H1 (cell line): ENCODE results near the gene TAAR1. TPM values are rescaled to one million over a fixed set of nuclear protein-coding genes. Genes with fewer than 3 reads are reported as not detected.

ENCODE experiments used
- CTCF ChIA-PET: fragments of 300-600 bp; sonication (Branson Sonifier 250); formaldehyde crosslinking; loops from one replicate; lab custom pipeline; 2021; ENCODE audit not compliant: partially characterized antibody; lab: Charles Lee
- POLR2A ChIA-PET: fragments of 300-600 bp; sonication (Branson Sonifier 250); formaldehyde crosslinking; loops from one replicate; lab custom pipeline; 2021; ENCODE audit warnings: inconsistent platforms; ENCODE audit not compliant: partially characterized antibody; lab: Charles Lee
- DNase-seq, 2 experiments: peaks; one replicate each; pipeline versions ENCODE4 v3.0.0 to v3.0.0-alpha.2; 2010 to 2022; ENCODE audit warnings: low spot score in 2 of 2, low read depth in 1 of 2, mixed read lengths in 1 of 2
- FAIRE-seq: peaks from 2 replicates; lab custom pipeline; 2011; peaks lifted over from hg19 to GRCh38; lab: Jason Lieb, UNC
- H2AFZ ChIP-seq: 2 replicates; pipeline ENCODE4 v1.8.1; 2012; ENCODE audit warnings: low read length, inconsistent platforms
- H2AK5ac ChIP-seq: 2 replicates; pipeline ENCODE4 v1.6.1; 2013; ENCODE audit warnings: low read depth, low read length
- H2BK120ac ChIP-seq: replicated peaks from 2 replicates; pipeline ENCODE3; 2013; ENCODE audit warnings: low read depth, low read length, inconsistent platforms
- H2BK12ac ChIP-seq: 2 replicates; pipeline ENCODE4 v1.6.1; 2013; ENCODE audit warnings: low read depth, low read length
- H2BK15ac ChIP-seq: 2 replicates; pipeline ENCODE4 v1.6.1; 2013; ENCODE audit warnings: low read length
- H2BK20ac ChIP-seq: 2 replicates; pipeline ENCODE4 v1.6.1; 2013; ENCODE audit warnings: low read length
- H2BK5ac ChIP-seq: 2 replicates; pipeline ENCODE4 v1.6.1; 2013; ENCODE audit warnings: low read depth, low read length
- H3K14ac ChIP-seq: 2 replicates; pipeline ENCODE4 v1.6.1; 2013; ENCODE audit warnings: inconsistent platforms; ENCODE audit not compliant: insufficient read length
- H3K18ac ChIP-seq: 2 replicates; pipeline ENCODE4 v1.6.1; 2013; ENCODE audit warnings: low read length; ENCODE audit errors: extremely low read depth
- H3K23ac ChIP-seq: 2 replicates; pipeline ENCODE4 v1.6.1; 2013; ENCODE audit warnings: inconsistent platforms; ENCODE audit not compliant: insufficient read length
- H3K23me2 ChIP-seq: 2 replicates; pipeline ENCODE4 v1.6.1; 2013; ENCODE audit warnings: low read depth, low read length
- H3K27ac ChIP-seq: 2 replicates; pipeline ENCODE4 v1.6.1; 2011; ENCODE audit warnings: low read depth, low read length, inconsistent platforms
- H3K27me3 ChIP-seq, 4 experiments: replicated peaks in 1 of 4; 1 replicate in 1 of 4; 2 replicates in 3 of 4; pipeline versions ENCODE4 v1.6.1 to v1.8.1; 2011 to 2013; ENCODE audit warnings: low read length in 3 of 4, mild to moderate bottlenecking in 3 of 4, inconsistent platforms in 2 of 4, mixed read lengths in 2 of 4, moderate library complexity in 1 of 4; ENCODE audit not compliant: control insufficient read depth in 3 of 4, insufficient read depth in 3 of 4; ENCODE audit errors: extremely low read depth in 1 of 4
- H3K36me3 ChIP-seq, 4 experiments: 2 replicates each; pipeline versions ENCODE4 v1.6.1 to v1.8.1; 2011 to 2013; ENCODE audit warnings: mild to moderate bottlenecking in 4 of 4, low read length in 3 of 4, moderate library complexity in 2 of 4, control low read depth in 1 of 4, inconsistent platforms in 1 of 4; ENCODE audit not compliant: insufficient read depth in 4 of 4, control insufficient read depth in 2 of 4
- H3K4ac ChIP-seq: replicated peaks from 2 replicates; pipeline ENCODE3; 2013; ENCODE audit warnings: low read length, low read depth, mixed read lengths, inconsistent platforms; ENCODE audit not compliant: insufficient read length
- H3K4me1 ChIP-seq, 4 experiments: replicated peaks in 1 of 4; 1 replicate in 1 of 4; 2 replicates in 3 of 4; pipeline versions ENCODE4 v1.6.1 to v1.8.1; 2011 to 2013; ENCODE audit warnings: low read length in 3 of 4, inconsistent platforms in 2 of 4, mixed read lengths in 1 of 4; ENCODE audit not compliant: insufficient read depth in 4 of 4, control insufficient read depth in 3 of 4
- H3K4me2 ChIP-seq, 2 experiments: 2 replicates each; pipeline versions ENCODE4 v1.6.1 to v1.8.1; 2011 to 2013; ENCODE audit warnings: low read depth in 2 of 2, low read length in 2 of 2, control low read depth in 1 of 2, inconsistent platforms in 1 of 2, mild to moderate bottlenecking in 1 of 2; ENCODE audit not compliant: insufficient read depth in 1 of 2
- H3K4me3 ChIP-seq, 4 experiments: fragments of 200-600, 300-600 bp in 1 of 4; sonication (generic), shearing (Covaris generic), sonication (Bioruptor Twin) in 1 of 4; 2 replicates each; pipeline versions ENCODE4 v1.5.1 to v1.8.1; 2011 to 2016; ENCODE audit warnings: low read length in 4 of 4, low read depth in 3 of 4, control low read depth in 2 of 4, inconsistent platforms in 2 of 4, mild to moderate bottlenecking in 2 of 4, mixed read lengths in 1 of 4, moderate library complexity in 1 of 4; ENCODE audit not compliant: insufficient read depth in 2 of 4; ENCODE audit errors: extremely low read depth in 1 of 4
- H3K56ac ChIP-seq: replicated peaks from 2 replicates; pipeline ENCODE3; 2013; ENCODE audit warnings: low read depth, mild to moderate bottlenecking, mixed read lengths, low read length, inconsistent platforms; ENCODE audit not compliant: insufficient read length
- H3K79me1 ChIP-seq: 2 replicates; pipeline ENCODE4 v1.6.1; 2013; ENCODE audit warnings: low read depth, low read length, control low read depth
- H3K79me2 ChIP-seq, 2 experiments: 2 replicates each; pipeline versions ENCODE4 v1.6.1 to v1.8.1; 2012 to 2013; ENCODE audit warnings: low read length in 2 of 2, mild to moderate bottlenecking in 2 of 2, inconsistent platforms in 1 of 2; ENCODE audit not compliant: insufficient read depth in 2 of 2, control insufficient read depth in 1 of 2
- H3K9ac ChIP-seq, 4 experiments: replicated peaks in 1 of 4; 1 replicate in 1 of 4; 2 replicates in 3 of 4; pipeline versions ENCODE4 v1.6.1 to v1.8.1; 2011 to 2013; ENCODE audit warnings: low read depth in 3 of 4, low read length in 3 of 4, control low read depth in 2 of 4, mild to moderate bottlenecking in 2 of 4, moderate library complexity in 2 of 4, inconsistent platforms in 1 of 4; ENCODE audit errors: extremely low read depth in 1 of 4
- H3K9me3 ChIP-seq, 2 experiments: 2 replicates each; pipeline versions ENCODE4 v1.6.1 to v1.8.1; 2012 to 2013; ENCODE audit warnings: mild to moderate bottlenecking in 2 of 2, moderate library complexity in 2 of 2, control low read depth in 1 of 2, inconsistent platforms in 1 of 2, low read depth in 1 of 2, low read length in 1 of 2, mixed read lengths in 1 of 2; ENCODE audit not compliant: insufficient read depth in 2 of 2
- H4K20me1 ChIP-seq, 2 experiments: replicated peaks in 1 of 2; 2 replicates each; pipeline versions ENCODE3 to v1.8.1; 2011 to 2013; ENCODE audit warnings: inconsistent platforms in 2 of 2, low read length in 2 of 2, mild to moderate bottlenecking in 1 of 2; ENCODE audit not compliant: insufficient read depth in 2 of 2, control insufficient read depth in 1 of 2
- H4K5ac ChIP-seq: 2 replicates; pipeline ENCODE4 v1.6.1; 2013; ENCODE audit warnings: low read length, low read depth, mixed read lengths, inconsistent platforms; ENCODE audit not compliant: insufficient read length
- H4K8ac ChIP-seq: 2 replicates; pipeline ENCODE4 v1.8.0; 2013; ENCODE audit warnings: mild to moderate bottlenecking, moderate library complexity, low read length, inconsistent platforms; ENCODE audit not compliant: insufficient read depth; ENCODE audit errors: extremely low read depth
- H4K91ac ChIP-seq: replicated peaks from 2 replicates; pipeline ENCODE3; 2013; ENCODE audit warnings: low read length, mixed read lengths, inconsistent platforms; ENCODE audit not compliant: insufficient read length
- ASH2L ChIP-seq: fragments of 200-600, 300-600 bp; sonication (generic); IDR thresholded peaks from one replicate; pipeline ENCODE4 v1.7.1; 2017; ENCODE audit warnings: low read length
- BACH1 ChIP-seq: IDR thresholded peaks from 2 replicates; pipeline ENCODE4 v1.6.1; 2012; ENCODE audit warnings: low read length, improper control_type of control experiment
- BCL11A ChIP-seq, 2 experiments: IDR thresholded peaks; one replicate each; pipeline ENCODE4 v1.6.1; 2011; ENCODE audit warnings: low read depth in 2 of 2, low read length in 2 of 2, mild to moderate bottlenecking in 2 of 2
- CHD1 ChIP-seq: IDR thresholded peaks from 2 replicates; pipeline ENCODE4 v1.6.1; 2012; ENCODE audit warnings: low read depth, low read length, improper control_type of control experiment
- CTBP2 ChIP-seq: IDR thresholded peaks from 2 replicates; pipeline ENCODE4 v1.7.0; 2011; ENCODE audit warnings: borderline replicate concordance, mild to moderate bottlenecking, moderate library complexity, mixed read lengths, low read length; ENCODE audit not compliant: insufficient read depth, insufficient read length
- EP300 ChIP-seq, 2 experiments: IDR thresholded peaks; 1 replicate in 1 of 2; 2 replicates in 1 of 2; pipeline ENCODE4 v1.6.1; 2011 to 2012; ENCODE audit warnings: low read depth in 2 of 2, low read length in 2 of 2, mild to moderate bottlenecking in 2 of 2, borderline replicate concordance in 1 of 2, inconsistent platforms in 1 of 2, moderate library complexity in 1 of 2
- GTF2F1 ChIP-seq: IDR thresholded peaks from 2 replicates; pipeline ENCODE4 v1.6.1; 2012; ENCODE audit warnings: low read depth, low read length, improper control_type of control experiment, borderline replicate concordance
- HDAC2 ChIP-seq, 2 experiments: fragments of 300-600 bp in 1 of 2; sonication (generic) in 1 of 2; IDR thresholded peaks; 2 replicates each; pipeline ENCODE4 v1.6.1; 2011 to 2012; ENCODE audit warnings: low read depth in 2 of 2, low read length in 2 of 2, mild to moderate bottlenecking in 2 of 2, moderate library complexity in 2 of 2, borderline replicate concordance in 1 of 2, inconsistent platforms in 1 of 2
- KDM5A ChIP-seq: fragments of 200-600 bp; IDR thresholded peaks from 2 replicates; pipeline ENCODE4 v1.7.1; 2012; ENCODE audit warnings: mild to moderate bottlenecking, low read length, inconsistent platforms, mixed read lengths
- POLR2AphosphoS5 ChIP-seq: IDR thresholded peaks from 2 replicates; pipeline ENCODE4 v1.6.1; 2011; ENCODE audit warnings: low read depth, low read length
- RBBP5 ChIP-seq: IDR thresholded peaks from 2 replicates; pipeline ENCODE4 v1.7.1; 2012; ENCODE audit warnings: low read depth, mild to moderate bottlenecking, inconsistent platforms, low read length, moderate library complexity, borderline replicate concordance
- SAP30 ChIP-seq: fragments of 300-600 bp; sonication (generic); IDR thresholded peaks from 2 replicates; pipeline ENCODE4 v1.7.1; 2012; ENCODE audit warnings: low read length, moderate library complexity, mild to moderate bottlenecking, inconsistent platforms; ENCODE audit not compliant: insufficient read depth, insufficient replicate concordance
- SP1 ChIP-seq: IDR thresholded peaks from 2 replicates; pipeline ENCODE4 v1.6.1; 2011; ENCODE audit warnings: low read depth, low read length
- WGBS, 2 experiments: shearing (Covaris generic) in 1 of 2; methylation state at CpG; one replicate each; pipeline versions ENCODE4 v1.1.6 to v1.1.7; 2013 to 2015; ENCODE audit warnings: low lambda C conversion rate in 2 of 2, mixed read lengths in 2 of 2, inconsistent platforms in 1 of 2, low coverage in 1 of 2, missing lambda C conversion rate in 1 of 2; ENCODE audit not compliant: insufficient replicate concordance in 2 of 2, insufficient coverage in 1 of 2, insufficient read length in 1 of 2; ENCODE audit errors: extremely low coverage in 1 of 2, missing lambda C conversion rate in 1 of 2; 5-methylcytosine and 5-hydroxymethylcytosine counted together
- polyA plus RNA-seq, 7 experiments: library from polyadenylated mRNA; depleted of rRNA in 3 of 7; stranded (reverse) in 5 of 7; unstranded in 2 of 7; fragments of >200 nt in 5 of 7; fragments of 200-250 nt in 2 of 7; gene quantifications; 1 replicate in 5 of 7; 2 replicates in 1 of 7; 4 replicates in 1 of 7; pipeline versions ENCODE4 v1.2.1 to v1.2.3, GENCODE V29; 2011 to 2013; ENCODE audit warnings: missing spikeins in 2 of 7, mixed read lengths in 2 of 7
- total RNA-seq: library from RNA; stranded (reverse); fragmentation: NEBNext Ultra II Directional; extraction: Animal tissue kit (Norgen Biotek cat#: 25700); gene quantifications from 2 replicates; pipeline ENCODE4 v1.2.1, GENCODE V29; 2021

Gene TAAR1
- total and polyA plus RNA-seq, 2 of the 8 experiments (the other 6 are each of a cell fraction or from before 2014, with no cell fraction given) = not detected

DNA sequence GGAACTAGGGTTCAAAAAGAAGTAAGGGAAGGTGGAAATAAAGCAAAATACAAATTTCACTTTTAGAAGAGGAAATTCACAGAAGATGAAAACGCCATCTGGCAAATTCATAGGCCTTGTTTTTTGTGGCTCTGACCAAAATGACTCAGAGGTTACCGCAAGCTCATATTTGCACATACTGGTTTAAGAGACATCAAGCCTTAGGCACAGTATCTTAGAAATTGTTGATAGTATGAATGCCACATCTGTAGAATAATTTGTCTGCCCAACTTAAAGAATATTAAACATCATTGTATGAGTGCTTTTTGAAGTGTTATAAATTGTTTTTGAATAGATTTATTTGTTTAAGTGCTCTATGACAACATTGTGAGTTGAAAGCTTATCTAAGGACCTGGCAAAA is 10.6 kb downstream of the TAAR1 start:
- Histone ChIP-seq H3K27me3 (no peaks in the 10 kb centered on the region), H2BK120ac (no peak overlapping the region), H3K4me2 (no peak overlapping the region), H2BK20ac (no peak overlapping the region), H3K4ac (no peak overlapping the region), H4K8ac (no peak overlapping the region), H4K20me1 (no peaks in the 10 kb centered on the region), H2AK5ac (no peak overlapping the region), H2AFZ (no peak overlapping the region), H3K18ac (no peak overlapping the region), H2BK5ac (no peak overlapping the region), H2BK15ac (no peak overlapping the region), H3K27ac (no peak overlapping the region), H3K9me3 (no peaks in the 10 kb centered on the region), H2BK12ac (no peak overlapping the region), H3K14ac (no peak overlapping the region), H4K5ac (no peak overlapping the region), H3K4me1 (no peaks in the 10 kb centered on the region), H3K9ac (no peak overlapping the region), H3K56ac (no peak overlapping the region), H3K23me2 (no peaks in the 10 kb centered on the region; the same call in 1 of the 2 replicates), H3K23ac (no peak overlapping the region), H3K79me1 (no peaks in the 10 kb centered on the region; the same call in 1 of the 2 replicates), H3K36me3 (no peaks in the 10 kb centered on the region), H4K91ac (no peak overlapping the region), H3K79me2 (no peaks in the 10 kb centered on the region), H3K4me3 (no peak overlapping the region)
- DNase-seq (no peak), FAIRE-seq (no peak)
- 92% methylated on average over 2 of the region's 2 CpGs; no CpG with 5 or more reads in 1 of the 2 experiments for WGBS, 2 experiments
- ChIA-PET CTCF (interaction anchor here (1.0 to 1.8 kb wide), 3 partner anchors 11 to 118 kb away, joined by 3 to 4 read pairs (median 3); partner anchors contain the start of gene TAAR1), POLR2A (no interaction called here)
- TF ChIP-seq SP1 = no peak
- no peak for TF ChIP-seq ASH2L
- no peak for TF ChIP-seq GTF2F1
- TF ChIP-seq EP300 (IDR thresholded peaks at IDR 0.05; ENCODE audit: borderline replicate concordance in 1 of 2, low read depth in 2 of 2, low read length in 2 of 2) = no peak
- TF ChIP-seq RBBP5 = no peak
- no peak for TF ChIP-seq BCL11A (IDR thresholded peaks at IDR 0.05; ENCODE audit: low read depth in 2 of 2, low read length in 2 of 2)
- TF ChIP-seq POLR2AphosphoS5 = no peak
- no peak for TF ChIP-seq HDAC2 (IDR thresholded peaks at IDR 0.05; ENCODE audit: borderline replicate concordance in 1 of 2, low read depth in 2 of 2, low read length in 2 of 2)
- no peak for TF ChIP-seq BACH1
- TF ChIP-seq CTBP2 = no peak
- TF ChIP-seq SAP30 = no peak
- no peak for TF ChIP-seq KDM5A
- TF ChIP-seq CHD1 = no peak
